Renal cortical epithelial cell (primary cell): ENCODE results near the gene GCK. TPM values are rescaled to one million over a fixed set of nuclear protein-coding genes. Genes with fewer than 3 reads are reported as not detected.

Experiments
- DNase-seq: peaks from one replicate; pipeline ENCODE4 v3.0.0-alpha.2; 2011; ENCODE audit warnings: low read depth
- total RNA-seq: library from RNA; depleted of rRNA; stranded (reverse); fragments of >200 nt; gene quantifications from 2 replicates; pipeline ENCODE4 v1.2.3, GENCODE V29; 2014

The GCK gene
- total RNA-seq, 1 donor from 2014 or later, result 0.10 TPM

GRCh38 chr7:44155191-44156185 is 33.8 kb downstream of the GCK start:
- no peak for DNase-seq

DNA sequence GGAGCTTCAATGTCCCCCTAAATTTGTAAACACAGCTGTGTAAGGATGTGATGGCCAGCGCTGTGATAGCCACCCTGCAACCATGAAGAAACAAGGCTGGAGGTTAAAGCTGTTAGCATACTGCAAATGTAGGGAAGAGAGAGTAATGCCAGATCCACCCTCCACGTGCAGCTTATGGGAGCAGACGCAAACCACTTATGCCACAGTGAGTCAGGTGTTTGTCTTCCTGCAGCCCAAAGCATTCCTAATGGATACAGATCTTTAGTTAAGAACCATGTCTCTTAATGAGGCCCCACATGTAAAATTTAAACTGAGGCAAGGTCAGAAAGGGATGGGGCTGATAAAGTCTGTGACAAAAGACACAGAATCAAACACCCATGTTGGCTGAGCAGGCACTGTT is 34.5 kb downstream of the GCK start:
- no peak for DNase-seq

DNA sequence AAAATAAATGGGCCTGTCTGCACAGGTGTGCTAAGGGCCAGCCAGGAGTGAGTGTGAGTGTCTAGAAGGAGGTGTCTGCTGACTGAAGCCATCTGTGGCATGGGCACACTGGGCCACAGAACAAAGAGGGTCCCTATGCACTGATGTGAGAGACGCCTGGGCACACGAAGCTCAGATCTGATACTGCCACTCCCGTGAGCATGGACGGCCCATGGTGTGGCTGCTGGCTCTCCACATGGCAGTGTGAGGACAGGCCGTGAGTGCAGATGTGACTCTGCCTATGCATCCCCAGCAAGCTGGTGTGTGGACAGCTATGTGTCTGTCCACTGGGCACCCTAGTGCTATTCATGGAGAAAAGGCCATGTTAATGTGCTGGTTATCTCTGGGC is 35.3 kb downstream of the GCK start:
- DNase-seq, result no peak

DNA sequence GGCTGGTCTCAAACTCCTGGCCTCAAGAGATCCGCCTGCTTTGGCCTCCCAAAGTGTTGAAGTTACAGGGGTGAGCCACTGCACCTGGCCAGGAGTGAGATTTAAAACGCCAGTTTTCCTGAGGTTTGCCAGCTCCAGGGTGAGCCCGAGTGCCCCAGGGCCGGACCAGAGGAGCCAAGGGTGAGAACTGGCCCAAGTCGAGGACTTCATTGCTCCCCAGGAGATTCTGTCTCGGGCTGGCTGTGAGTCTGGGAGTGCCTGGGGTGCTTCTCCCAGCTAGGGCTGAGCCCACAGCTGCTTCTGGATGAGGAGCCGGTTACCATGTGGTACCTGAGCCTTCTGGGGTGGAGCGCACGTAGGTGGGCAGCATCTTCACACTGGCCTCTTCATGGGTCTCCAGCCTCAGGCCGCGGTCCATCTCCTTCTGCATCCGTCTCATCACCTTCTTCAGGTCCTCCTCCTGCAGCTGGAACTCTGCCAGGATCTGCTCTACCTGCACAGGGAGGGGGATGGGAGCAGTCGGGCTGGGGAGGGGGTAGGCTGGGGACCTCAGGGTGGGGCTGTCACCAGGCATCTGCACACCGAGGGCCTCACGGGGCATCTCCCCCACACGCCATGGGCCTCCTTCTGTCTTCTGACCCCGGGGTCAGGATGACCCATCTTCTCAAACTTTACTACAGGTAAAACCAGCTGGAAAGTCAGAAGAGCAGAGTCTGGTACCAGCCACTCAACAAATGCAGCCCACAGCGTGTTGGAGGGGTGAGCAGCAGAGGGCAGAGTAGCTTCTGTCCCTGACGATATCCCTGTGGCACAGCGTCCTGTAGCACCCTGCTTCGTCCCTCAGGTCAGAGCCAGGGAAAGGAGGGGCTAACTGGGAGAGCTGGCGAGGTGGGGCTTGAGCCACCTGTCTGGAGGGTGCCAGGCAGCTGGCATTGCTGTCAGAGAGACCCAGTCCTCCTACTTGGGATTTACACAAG is 36.0 kb downstream of the GCK start:
- no peak for DNase-seq

DNA sequence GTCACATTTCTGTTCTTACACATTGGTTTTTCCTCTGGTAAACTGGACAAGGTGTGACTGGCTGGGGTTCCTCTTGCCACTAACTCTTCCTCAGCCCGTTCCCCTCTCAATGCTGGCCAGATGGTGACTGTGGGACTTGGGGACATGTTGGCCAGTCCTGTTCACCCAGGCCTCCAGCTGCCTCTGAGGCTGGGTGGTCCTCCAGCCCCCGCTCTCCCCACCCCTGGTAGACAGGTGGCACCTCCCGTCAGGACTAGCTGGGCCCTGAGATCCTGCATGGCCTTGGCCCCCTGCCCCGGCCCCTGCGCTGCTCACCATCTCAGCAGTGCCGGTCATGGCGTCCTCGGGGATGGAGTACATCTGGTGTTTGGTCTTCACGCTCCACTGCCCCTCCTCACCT is 37.3 kb downstream of the GCK start:
- no peak for DNase-seq

- no peak for DNase-seq
Observed at GRCh38 chr7:44150966-44151941, 38.0 kb downstream of the GCK start.

- no peak for DNase-seq
Observed at GRCh38 chr7:44150466-44150832, 38.8 kb downstream of the GCK start.

- no peak for DNase-seq
Observed at GRCh38 chr7:44149571-44150465, 39.4 kb downstream of the GCK start.

GRCh38 chr7:44148961-44149536 is 40.2 kb downstream of the GCK start:
- no peak for DNase-seq

DNA sequence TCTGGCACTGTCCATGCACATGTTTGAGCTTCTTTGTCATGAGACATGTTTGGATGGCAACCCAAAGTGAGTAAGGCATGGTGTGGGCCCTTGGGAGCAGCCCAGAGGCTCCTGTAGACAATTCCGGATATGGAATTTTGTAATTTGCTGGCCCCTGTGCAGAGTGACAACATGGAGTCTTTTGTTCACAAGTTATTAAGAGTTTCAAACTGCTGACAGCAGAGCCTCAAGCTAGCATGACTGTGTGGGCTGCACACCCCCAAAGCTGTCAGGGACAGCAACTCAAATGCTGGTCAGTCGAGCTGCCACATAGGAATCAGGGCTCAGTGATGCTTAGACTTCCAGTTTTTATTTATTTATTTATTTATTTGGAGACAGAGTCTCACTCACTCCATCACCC is 41.1 kb downstream of the GCK start:
- no peak for DNase-seq

DNA sequence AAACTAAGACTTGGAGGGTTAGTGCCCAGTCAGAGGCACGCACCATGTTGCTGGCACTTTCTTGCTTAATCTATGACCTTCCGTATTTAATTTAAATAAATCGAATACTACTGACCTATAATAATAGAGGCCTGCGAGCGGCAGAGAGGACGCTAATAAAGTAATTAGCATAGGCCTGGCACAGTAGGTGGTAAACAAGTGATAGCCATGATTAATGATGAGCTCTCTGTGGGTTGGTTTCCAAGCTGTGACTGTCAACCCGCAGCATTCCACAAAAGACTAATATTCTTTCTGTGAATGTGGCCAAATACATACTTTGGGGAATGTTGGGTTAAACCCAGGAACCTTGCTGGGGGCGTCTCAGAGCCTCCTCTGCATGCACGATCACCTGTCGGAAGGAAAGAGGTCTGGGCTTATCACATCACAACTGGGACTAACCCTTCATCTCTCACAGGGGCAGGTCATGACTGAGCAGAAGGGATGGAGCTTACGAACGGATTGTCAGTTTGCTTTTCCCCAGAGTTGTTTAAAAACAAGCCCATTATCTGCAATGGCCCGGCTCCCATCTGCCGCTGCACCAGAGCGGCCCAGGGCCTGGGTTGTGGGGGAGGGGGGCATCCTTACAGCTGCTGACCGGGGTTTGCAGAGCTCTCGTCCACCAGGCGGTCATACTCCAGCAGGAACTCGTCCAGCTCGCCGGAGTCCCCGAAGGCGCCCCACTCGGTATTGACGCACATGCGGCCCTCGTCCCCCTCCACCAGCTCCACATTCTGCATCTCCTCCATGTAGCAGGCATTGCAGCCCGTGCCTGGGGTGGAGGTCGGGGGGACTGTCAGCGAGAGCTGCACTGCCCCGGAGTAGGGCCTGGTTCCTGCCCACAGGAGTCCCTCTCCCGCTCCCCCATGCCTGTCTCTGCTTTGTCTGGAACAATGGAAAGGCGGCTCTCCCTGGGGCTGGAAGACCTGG is 41.9 kb downstream of the GCK start:
- no peak for DNase-seq

- no peak for DNase-seq
Observed at GRCh38 chr7:44145969-44146911, 43.0 kb downstream of the GCK start.

GRCh38 chr7:44145479-44145968 is 43.7 kb downstream of the GCK start:
- no peak for DNase-seq

DNA sequence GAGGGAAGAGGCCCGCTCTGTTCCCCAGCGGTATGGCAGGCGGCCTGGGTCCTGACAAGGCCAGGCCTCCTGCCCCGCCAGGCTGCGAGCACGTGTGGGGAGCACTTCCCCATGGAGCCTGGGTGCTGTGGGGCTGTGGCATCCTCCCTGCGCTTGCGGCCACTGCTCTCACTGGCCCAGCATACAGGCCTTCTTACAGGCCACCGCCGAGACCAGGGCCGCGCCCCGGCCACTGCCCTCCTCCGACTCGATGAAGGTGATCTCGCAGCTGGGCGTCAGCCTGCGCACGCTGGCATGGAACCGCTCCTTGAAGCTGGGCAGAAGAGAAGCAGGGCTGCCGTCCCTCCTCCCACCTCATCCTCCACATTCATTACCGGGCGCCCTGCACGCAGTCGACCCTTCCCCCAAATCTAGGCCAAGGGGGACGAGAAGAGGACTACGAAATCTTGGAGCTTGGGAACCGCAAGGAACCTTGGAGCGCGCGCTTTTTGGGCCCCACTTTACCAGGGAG is 44.2 kb downstream of the GCK start:
- DNase-seq, result no peak

GRCh38 chr7:44144426-44144967 is 44.7 kb downstream of the GCK start:
- no peak for DNase-seq

- DNase-seq, result no peak
Observed at GRCh38 chr7:44143646-44144250, 45.5 kb downstream of the GCK start.
